ENCODE data around the gene AP1S3.

Gene AP1S3

GRCh38 chr2:223832241-223832903 is 5.0 kb downstream of the AP1S3 start:
- no peak for TF ChIP-seq CTCF (IDR thresholded peaks at IDR 0.05; ENCODE audit: extremely low read depth, missing control alignments)
- DNase-seq (ENCODE audit: low spot score), result no peak

GRCh38 chr2:223829128-223829527 is 8.3 kb downstream of the AP1S3 start:
- no peak for DNase-seq (ENCODE audit: low spot score)
- TF ChIP-seq CTCF (IDR thresholded peaks at IDR 0.05; ENCODE audit: extremely low read depth, missing control alignments), result no peak

DNA sequence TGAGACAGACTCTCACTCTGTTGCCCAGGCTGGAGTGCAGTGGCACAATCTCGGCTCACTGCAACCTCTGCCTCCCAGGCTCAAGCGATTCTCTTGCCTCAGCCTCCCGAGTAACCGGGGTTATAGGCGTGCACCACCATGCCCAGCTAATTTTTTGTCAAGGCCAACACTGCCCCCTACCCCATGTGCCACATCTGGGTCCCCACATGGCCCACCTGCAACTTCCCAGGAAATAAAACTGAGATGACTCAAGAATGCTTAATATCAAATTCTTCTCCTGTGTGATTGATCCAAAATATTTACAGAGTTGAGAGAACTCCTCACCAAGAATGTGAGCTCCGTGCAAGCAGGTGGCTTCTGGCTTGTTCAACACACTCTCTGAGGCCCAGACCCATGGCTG is 9.1 kb downstream of the AP1S3 start:
- no peak for TF ChIP-seq CTCF (IDR thresholded peaks at IDR 0.05; ENCODE audit: extremely low read depth, missing control alignments)

DNA sequence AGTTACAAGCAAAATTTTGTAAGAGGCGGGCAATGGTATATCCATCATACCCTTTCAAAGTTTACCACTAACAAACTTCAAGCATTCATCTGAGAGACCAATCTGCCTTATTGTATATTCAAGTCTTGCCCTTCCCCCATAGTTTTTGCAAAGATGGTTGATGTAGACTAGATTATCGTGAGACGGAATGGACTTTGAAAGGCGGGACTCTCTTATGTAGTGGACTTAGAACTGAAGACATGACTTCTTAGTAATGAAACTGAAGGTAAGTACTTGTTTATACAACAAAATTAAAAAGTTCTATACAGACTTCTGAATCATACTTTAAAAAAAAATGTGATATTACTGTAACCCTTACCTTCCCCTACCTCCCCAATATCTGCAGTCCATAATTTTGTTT is 10.4 kb downstream of the AP1S3 start:
- TF ChIP-seq CTCF (IDR thresholded peaks at IDR 0.05; ENCODE audit: extremely low read depth, missing control alignments), result no peak
- DNase-seq (ENCODE audit: low spot score), result no peak

More for the DNA sequence above, 9.1 kb downstream of the AP1S3 start:
- DNase-seq (ENCODE audit: low spot score), result no peak

DNA sequence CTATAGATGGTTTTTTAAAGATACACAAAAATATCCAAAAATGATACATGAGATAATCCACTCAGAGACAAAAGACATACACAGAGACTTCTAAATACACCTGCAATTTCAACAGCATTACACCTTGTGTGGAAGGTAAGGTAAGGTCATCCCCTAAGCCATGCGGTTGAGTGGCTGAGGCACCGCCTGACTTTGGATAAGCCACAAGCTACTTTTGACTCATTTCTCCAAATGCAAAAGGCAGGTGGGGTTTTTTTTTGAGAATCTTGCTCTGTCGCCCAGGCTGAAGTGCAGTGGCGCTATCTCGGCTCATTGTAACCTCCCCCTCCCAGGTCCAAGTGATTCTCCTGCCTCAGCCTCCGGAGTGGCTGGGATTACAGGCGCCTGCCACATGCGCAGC is 13.1 kb downstream of the AP1S3 start:
- no peak for TF ChIP-seq CTCF (IDR thresholded peaks at IDR 0.05; ENCODE audit: extremely low read depth, missing control alignments)
- DNase-seq (ENCODE audit: low spot score), result no peak

- no peak for TF ChIP-seq CTCF (IDR thresholded peaks at IDR 0.05; ENCODE audit: extremely low read depth, missing control alignments)
- DNase-seq (ENCODE audit: low spot score), result no peak
Observed at GRCh38 chr2:223822818-223823217, 14.6 kb downstream of the AP1S3 start.

DNA sequence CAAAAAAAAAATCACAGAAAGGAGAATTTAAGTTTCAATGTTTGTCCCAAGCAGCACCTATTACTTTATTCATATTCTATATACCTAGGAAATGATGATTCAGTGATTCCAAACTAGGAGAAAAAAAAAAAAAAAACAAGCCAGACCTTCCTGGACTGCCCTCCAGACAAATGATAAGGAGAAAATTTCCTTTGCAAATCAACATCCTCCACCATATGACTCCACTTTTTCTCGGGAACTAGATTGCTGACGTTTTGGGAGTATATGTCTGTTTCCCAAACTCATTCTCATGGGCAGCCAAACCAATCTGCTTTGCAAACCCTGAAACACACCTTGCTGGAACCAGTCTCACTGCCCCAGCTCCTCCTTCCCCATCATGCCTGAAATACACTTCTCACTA is 16.8 kb downstream of the AP1S3 start:
- DNase-seq (ENCODE audit: low spot score), result no peak
- TF ChIP-seq CTCF (IDR thresholded peaks at IDR 0.05; ENCODE audit: extremely low read depth, missing control alignments), result no peak
